ENCODE measurements around the gene ZBTB11. TPM values are rescaled to one million over a fixed set of nuclear protein-coding genes. Genes with fewer than 3 reads are reported as not detected.

The ZBTB11 gene
- total RNA-seq, 1 experiment from 2014 or later = 20.4 TPM

DNA sequence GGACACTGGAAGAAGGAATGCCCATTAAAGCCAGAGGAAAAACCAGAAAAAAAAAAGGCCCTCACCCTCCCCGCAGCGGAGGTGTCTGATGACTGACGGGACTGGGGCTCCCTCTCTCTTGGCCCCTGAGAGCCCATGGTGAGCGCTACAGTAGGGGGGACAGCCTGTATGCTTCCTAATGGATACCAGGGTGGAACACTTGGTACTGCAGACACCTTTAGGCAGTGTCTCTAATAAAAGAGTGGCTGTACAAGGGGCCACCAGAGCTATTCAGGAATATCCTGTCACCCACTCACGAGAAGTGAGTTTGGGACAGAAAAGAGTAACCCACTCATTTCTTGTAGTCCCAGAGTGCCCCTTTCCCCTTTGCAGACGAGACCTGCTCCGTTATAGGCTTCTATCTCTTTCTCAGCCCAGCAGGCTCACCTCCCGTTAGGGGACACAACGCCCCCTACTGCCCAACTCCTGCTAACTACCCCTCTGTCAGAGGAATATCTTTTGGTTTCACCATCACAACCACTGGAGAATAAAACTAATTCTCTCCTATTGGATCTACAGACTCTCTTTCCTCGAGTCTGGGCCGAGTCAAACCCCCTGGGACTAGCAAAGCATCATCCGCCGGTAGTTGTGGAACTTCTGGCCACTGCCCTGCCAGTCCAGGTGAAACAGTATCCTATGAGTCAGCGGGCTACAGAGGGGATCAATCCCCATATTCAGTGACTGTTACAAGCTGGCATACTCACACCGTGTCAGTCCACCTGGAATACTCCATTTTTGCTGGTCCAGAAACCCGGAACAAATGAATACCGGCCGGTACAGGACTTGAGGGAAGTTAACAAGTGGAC, 40.8 kb downstream of the ZBTB11 start:
- H3K4me3 ChIP-seq (replicated peaks in 1 of 2; ENCODE audit: low read depth in 1 of 2, low read length in 2 of 2) = no peak overlapping the region
- no peak overlapping the region for H3K9ac ChIP-seq (ENCODE audit: low read length)
- 0 out of 4 replicates have a peak, but pooled peaks cover 0 to 3% of the 10 kb centered on the region in 2 experiments for H3K4me1 ChIP-seq (ENCODE audit: control insufficient read depth in 1 of 2, insufficient read depth in 2 of 2, low read length in 2 of 2)
- H3K27me3 ChIP-seq (ENCODE audit: insufficient read depth, low read length) = no peaks in the 10 kb centered on the region
- no TSS peak for BruUV-seq (replicated peaks)
- peak; percentile 94 for ATAC-seq
- no peaks in the 10 kb centered on the region for H3K9me2 ChIP-seq (ENCODE audit: insufficient read depth)
- CTCF ChIA-PET = interaction anchor here (1.1 kb wide), 1 partner anchor 10 kb away, joined by 3 read pairs; no protein-coding TSS in a partner anchor
- RAD21 ChIA-PET (ENCODE audit: low non-redundant PET in 1 of 2, low total read pairs in 2 of 2, uncharacterized antibody in 2 of 2, unreplicated experiment in 2 of 2) = no interaction called here
- DNase-seq (ENCODE audit: low read depth, low spot score) = peak; percentile 27
- TF ChIP-seq JUND (IDR thresholded peaks at IDR 0.05) (no peak), RAD21 (IDR thresholded peaks at IDR 0.05; ENCODE audit: low read depth) (peak; percentile 66), ATF3 (IDR thresholded peaks at IDR 0.05) (no peak)
- TF ChIP-seq, protein P1, sequence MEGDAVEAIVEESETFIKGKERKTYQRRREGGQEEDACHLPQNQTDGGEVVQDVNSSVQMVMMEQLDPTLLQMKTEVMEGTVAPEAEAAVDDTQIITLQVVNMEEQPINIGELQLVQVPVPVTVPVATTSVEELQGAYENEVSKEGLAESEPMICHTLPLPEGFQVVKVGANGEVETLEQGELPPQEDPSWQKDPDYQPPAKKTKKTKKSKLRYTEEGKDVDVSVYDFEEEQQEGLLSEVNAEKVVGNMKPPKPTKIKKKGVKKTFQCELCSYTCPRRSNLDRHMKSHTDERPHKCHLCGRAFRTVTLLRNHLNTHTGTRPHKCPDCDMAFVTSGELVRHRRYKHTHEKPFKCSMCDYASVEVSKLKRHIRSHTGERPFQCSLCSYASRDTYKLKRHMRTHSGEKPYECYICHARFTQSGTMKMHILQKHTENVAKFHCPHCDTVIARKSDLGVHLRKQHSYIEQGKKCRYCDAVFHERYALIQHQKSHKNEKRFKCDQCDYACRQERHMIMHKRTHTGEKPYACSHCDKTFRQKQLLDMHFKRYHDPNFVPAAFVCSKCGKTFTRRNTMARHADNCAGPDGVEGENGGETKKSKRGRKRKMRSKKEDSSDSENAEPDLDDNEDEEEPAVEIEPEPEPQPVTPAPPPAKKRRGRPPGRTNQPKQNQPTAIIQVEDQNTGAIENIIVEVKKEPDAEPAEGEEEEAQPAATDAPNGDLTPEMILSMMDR (IDR thresholded peaks at IDR 0.05 in 2 of 3, conservative IDR thresholded peaks at IDR 0.05 in 1 of 3; ENCODE audit: borderline replicate concordance in 1 of 3, insufficient read depth in 1 of 3, low read depth in 2 of 3, low read length in 2 of 3) = peak; percentile 40 to 80 (median 78); a peak in 5 of 6 replicates
- H3K27ac ChIP-seq (ENCODE audit: low read depth, low read length) = no peak overlapping the region
- intact Hi-C loops (cut with micrococcal nuclease) = loop anchor here (1.0 to 10.0 kb wide), 2 partner anchors 63 to 431 kb away; no protein-coding TSS in a partner anchor
- no peaks in the 10 kb centered on the region for H3K36me3 ChIP-seq (ENCODE audit: control insufficient read depth in 1 of 2, insufficient read depth in 2 of 2, low read length in 2 of 2)
- POLR2A ChIA-PET = no interaction called here
- H3K79me2 ChIP-seq (ENCODE audit: insufficient read depth, low read length) = no peaks in the 10 kb centered on the region
- H3K4me2 ChIP-seq (ENCODE audit: low read length) = peak overlapping the region; percentile 17; the same call in 1 of the 2 replicates
- no peaks in the 10 kb centered on the region for H4K20me1 ChIP-seq (ENCODE audit: insufficient read depth)
- H3K9me3 ChIP-seq (ENCODE audit: control insufficient read depth in 1 of 2, insufficient read depth in 1 of 2, low read depth in 1 of 2, low read length in 2 of 2) = no peaks in the 10 kb centered on the region
- H2AFZ ChIP-seq (ENCODE audit: low read depth, low read length, poor library complexity, severe bottlenecking) = no peak overlapping the region

- H3K79me2 ChIP-seq (ENCODE audit: insufficient read depth, low read length) = no peaks in the 10 kb centered on the region
- H3K4me1 ChIP-seq (ENCODE audit: control insufficient read depth in 1 of 2, insufficient read depth in 2 of 2, low read length in 2 of 2) = 0 out of 4 replicates have a peak, but pooled peaks cover 0 to 3% of the 10 kb centered on the region in 2 experiments
- no peak overlapping the region for H3K27ac ChIP-seq (ENCODE audit: low read depth, low read length)
- H3K9ac ChIP-seq (ENCODE audit: low read length) = no peak overlapping the region
- intact Hi-C loops (cut with micrococcal nuclease) = loop anchor here (10.0 kb wide), 1 partner anchor 431 kb away; no protein-coding TSS in a partner anchor
- no peaks in the 10 kb centered on the region for H3K9me3 ChIP-seq (ENCODE audit: control insufficient read depth in 1 of 2, insufficient read depth in 1 of 2, low read depth in 1 of 2, low read length in 2 of 2)
- ATAC-seq = no peak
- H4K20me1 ChIP-seq (ENCODE audit: insufficient read depth) = no peaks in the 10 kb centered on the region
- ChIA-PET RAD21 (ENCODE audit: low non-redundant PET in 1 of 2, low total read pairs in 2 of 2, uncharacterized antibody in 2 of 2, unreplicated experiment in 2 of 2) (no interaction called here), POLR2A (no interaction called here), CTCF (interaction anchor here (1.1 kb wide), 1 partner anchor 9 kb away, joined by 3 read pairs; no protein-coding TSS in a partner anchor)
- TF ChIP-seq ZNF274 (IDR thresholded peaks at IDR 0.05; ENCODE audit: low read depth, low read length) = no peak
- no peak for TF ChIP-seq ELF1 (IDR thresholded peaks at IDR 0.05; ENCODE audit: borderline replicate concordance, low read depth)
- no peak for TF ChIP-seq JUND (IDR thresholded peaks at IDR 0.05)
- TF ChIP-seq EGR1 (IDR thresholded peaks at IDR 0.05; ENCODE audit: low read depth) = no peak
- no TSS peak for BruUV-seq (replicated peaks)
- no peaks in the 10 kb centered on the region for H3K9me2 ChIP-seq (ENCODE audit: insufficient read depth)
- no peaks in the 10 kb centered on the region for H3K36me3 ChIP-seq (ENCODE audit: control insufficient read depth in 1 of 2, insufficient read depth in 2 of 2, low read length in 2 of 2)
- no peak overlapping the region for H3K4me3 ChIP-seq (replicated peaks in 1 of 2; ENCODE audit: low read depth in 1 of 2, low read length in 2 of 2)
- H3K4me2 ChIP-seq (ENCODE audit: low read length) = no peak overlapping the region
- no peaks in the 10 kb centered on the region for H3K27me3 ChIP-seq (ENCODE audit: insufficient read depth, low read length)
- no peak for DNase-seq (ENCODE audit: low read depth, low spot score)
- no peak overlapping the region for H2AFZ ChIP-seq (ENCODE audit: low read depth, low read length, poor library complexity, severe bottlenecking)
Observed at GRCh38 chr3:101635345-101635744, 41.6 kb downstream of the ZBTB11 start.
